HS-5 (cell line): ENCODE data around the gene PDE11A.
A peak's percentile ranks its signal among the peaks of the same experiment; 100 is the strongest.

Experiments used
- DNase-seq: peaks from one replicate; pipeline ENCODE4 v3.0.0-alpha.2; 2012; ENCODE audit warnings: low read depth

The PDE11A gene

DNA sequence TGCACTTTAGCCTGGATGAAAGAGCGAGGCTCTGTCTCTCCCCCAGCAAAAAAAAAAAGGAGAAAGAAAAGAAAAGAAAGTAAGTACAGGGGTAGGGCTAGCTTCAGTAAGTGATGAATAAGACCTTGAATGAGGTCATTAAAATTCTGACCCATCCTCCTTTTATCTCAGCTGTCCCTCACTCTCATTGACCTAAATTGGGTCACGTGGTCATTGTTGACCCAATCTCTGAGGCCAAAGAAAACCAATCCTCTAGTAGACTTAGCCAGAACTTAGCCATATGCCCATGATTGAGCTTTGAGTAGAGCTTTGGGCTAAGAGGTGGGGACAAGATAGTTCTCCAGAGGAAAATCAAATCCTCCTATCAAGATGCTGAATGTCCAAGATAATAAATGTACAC lies 149.3 kb downstream of the PDE11A start:
- DNase-seq: no peak

DNA sequence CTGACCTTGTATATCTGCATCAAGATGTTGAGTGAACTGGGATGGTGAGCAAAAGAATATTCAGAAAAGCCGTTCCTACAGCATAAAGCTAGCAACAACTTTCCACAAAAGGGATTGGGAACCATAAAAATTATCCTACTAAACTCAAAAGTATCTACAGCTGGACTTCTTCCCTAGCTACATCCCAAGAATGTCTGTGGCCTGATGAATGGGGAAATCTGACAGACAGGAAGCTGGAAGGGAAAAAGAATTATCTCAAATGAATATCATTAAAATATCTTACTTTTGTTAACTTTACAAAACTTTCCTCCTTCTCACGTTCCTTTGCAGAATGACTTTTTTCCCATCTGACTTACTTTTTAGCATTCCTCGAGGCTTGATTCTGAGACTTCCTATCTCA lies 150.9 kb downstream of the PDE11A start:
- DNase-seq: no peak

DNA sequence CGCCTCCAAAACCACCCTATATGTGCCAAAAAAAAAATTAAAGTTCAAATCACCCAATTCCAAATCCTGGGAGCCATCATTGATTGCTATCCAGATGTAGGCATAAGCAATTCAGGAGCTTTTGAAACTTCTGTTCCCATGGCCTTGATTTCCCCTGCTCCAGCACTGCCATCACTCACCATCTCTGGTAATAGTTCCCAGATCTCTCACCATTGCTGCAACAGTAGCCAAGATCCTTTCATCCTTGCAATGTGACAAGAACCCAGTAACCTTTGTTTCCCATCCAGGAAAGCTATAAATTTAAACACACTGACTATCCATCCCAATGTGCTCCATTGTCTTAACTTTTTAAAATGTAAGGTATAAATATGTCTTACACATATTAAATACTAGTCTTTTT lies 155.4 kb downstream of the PDE11A start:
- no peak for DNase-seq

DNA sequence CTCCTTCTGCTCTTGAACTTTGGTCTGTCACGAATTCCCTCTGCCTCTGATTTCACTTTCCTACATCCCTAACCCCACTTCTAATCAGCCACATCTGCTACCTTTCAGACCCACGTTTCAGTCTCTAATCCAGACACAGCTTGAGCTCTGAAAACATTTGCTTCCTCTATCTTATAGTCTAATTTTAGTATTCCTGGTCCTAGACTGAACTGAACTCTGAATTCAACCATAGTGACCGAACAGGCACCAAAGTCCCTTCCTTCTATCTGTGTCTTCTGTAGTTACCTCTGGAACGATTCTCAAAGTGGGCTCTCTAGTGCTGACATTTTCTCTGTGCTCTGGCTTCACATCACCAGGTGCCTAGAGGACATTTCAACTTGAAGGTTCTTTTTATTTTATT lies 156.2 kb downstream of the PDE11A start:
- DNase-seq: no peak

DNA sequence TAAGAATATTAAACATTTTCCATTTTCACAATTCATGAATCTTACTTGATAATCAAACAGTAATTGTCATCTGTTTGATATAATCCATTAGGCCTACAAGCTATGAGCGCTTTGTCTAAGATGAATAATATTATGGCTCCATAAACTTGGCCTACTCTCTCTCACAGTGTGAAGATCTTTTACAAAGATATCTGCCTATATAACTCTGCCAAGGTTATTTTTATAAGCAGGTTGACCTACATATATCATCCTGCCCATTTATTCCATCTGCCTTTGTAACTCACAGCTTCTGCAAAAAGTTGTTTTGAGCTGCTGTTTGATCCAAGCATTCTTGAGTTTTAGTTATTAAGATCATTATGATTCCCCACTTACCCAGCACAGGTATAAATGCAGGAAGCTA lies 158.3 kb downstream of the PDE11A start:
- no peak for DNase-seq

DNA sequence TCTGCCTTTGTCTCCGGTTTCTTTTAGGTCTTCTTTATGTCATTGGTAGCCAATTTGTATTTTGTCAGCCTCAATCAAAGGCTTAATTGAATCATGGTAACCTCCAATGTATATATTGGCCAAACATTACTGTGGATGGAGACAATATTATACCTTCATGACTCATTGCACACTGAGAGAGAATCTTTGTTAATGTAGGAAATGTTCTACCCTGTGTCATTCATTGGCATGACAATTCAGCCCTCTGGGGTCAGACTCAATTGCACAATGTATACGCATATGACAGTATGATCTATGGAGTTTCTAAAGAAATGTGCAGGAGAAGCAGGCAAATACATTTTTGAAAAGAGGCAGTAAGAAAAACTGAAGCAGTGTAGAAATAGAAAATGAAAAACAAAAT lies 162.6 kb downstream of the PDE11A start:
- DNase-seq: peak; percentile 56

DNA sequence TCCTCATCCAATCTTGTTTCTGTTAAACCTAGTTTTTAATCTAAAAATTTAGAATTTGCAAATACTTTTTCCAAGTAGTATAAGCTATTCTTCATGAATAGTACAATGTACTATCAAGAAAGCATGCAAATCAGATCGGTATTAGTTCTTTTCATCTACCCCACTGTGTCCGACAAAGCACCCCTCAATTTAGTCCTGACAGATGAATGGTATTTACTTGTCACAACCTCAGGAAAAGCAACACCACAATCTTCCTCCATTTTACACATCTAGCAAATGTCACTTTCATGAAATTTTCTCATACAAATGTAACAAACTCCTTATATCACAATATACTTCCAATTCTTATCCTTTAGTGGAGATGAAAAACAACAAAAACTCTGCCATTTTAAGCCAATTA lies 163.8 kb downstream of the PDE11A start:
- DNase-seq: no peak

DNA sequence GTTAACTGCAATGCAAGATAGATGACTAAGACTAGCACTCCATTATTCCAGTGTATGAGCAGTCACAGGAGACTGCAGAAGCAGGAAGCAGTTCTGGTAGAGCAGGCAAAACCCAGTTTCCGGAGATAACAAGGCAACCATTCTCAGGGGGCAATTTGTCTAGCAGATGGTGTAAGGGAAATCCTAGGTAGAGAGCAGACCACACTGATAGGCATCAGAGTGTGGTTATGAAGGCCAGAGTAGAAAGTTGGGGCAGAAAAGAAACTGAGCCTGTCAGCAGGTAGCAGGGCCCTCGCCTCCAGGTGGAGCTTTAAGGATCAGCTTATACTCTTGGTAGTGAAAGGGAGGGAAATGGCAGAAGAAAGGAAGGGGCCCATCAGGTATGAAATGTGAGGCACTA lies 164.4 kb downstream of the PDE11A start:
- DNase-seq: no peak

DNA sequence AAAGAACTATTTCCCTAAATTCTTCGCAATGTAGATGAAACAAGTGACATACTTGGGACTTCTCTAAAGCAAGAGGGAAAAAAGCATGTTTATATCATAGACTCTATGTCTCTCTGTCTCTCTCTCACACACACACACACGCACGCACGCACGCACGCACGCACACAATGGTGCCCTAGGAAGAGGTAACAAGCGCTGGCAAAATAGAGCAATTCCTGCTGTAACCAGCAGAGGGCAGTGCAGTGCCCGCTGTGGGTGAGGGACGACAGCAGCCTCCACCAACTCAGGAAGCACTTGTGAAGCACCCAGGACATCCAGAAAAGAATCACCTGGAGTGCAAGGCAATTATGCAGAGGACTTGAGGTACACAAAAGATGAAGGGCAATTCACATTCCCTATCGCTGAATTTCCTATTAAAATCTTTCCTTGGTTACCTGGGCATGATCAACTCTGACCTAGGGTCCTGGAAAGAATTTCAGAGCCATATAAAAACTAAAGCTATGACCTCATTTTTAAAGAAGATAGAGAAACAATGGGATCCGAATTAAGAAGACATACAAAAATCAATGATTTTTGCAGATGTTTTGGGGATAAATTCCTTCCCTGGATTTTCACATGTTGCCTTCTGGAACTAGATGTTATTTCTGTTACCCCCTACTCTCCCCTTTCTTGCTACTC lies 166.4 kb downstream of the PDE11A start:
- peak; percentile 10 for DNase-seq

DNA sequence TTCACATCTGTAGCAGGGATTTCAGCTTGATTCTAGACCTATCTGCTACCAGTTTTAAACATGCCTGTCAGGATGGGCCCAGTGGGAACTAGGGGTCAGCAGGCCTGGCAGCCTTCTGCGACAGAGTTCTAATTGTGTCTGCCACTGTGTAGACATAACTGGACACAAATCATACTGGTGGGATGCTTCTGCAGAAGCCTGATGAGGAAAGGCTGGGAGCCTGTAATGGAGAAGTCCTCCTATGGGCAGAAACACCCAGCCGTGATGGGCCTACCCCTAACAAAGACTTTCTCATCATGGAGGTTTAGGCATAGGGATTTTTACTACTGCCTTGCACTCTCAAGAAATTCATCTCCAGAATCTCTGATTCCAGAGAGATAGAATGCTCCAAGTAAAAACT lies 166.9 kb downstream of the PDE11A start:
- DNase-seq: no peak

DNA sequence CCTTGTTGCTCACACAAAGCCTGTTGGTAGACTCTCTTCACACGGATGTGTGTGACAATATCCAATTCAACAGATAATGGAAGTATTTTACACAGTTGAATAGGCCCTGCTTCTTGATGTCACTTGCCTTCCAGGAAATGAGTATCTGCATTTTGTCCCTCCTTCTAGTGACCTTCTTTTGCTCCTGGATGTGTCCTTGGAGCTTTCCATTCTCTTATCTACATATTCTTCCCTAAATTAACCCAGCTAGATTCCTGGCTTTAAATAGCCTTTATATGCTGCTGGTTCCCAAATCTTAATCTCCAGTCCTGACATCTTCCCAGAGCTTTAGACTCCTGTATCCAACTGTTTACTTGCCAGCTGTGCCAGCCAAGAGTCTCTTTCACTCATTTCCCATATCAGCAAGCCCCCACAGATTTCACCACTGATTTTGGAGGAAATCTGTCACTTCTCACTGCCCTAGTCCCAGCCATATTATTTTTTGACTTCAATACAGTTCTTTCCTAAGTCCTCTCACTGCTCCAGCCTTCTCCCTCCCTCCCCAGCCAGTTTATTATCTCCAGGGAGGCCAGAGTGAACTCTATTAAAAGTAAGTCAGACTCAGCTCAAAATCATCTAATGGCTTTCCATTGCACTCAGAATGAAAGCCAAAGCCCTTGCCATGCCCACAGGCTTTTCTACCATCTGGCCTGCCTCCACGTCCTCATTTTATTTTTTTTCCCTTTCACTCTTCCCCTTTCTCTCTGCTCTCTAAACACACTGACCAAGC lies 170.0 kb downstream of the PDE11A start:
- DNase-seq: no peak

DNA sequence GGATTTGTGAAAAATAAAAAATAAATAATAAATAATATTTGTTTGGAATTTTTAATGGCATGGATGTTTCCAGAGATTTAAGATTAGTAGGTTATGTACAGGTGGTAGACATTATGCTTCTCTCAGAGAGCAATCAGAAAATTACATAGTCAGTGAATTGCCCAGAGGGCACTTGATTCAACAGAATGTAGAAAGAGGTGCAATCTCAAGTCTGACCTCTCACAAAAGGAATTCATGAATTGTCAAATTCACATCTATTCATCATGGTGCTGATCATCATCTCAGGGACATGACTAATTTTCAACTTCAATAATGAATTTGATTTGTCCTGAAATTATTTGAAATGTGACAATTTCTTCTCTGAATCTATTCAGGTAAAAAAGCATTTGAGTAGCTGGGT lies 172.5 kb downstream of the PDE11A start:
- DNase-seq: peak; percentile 19

DNA sequence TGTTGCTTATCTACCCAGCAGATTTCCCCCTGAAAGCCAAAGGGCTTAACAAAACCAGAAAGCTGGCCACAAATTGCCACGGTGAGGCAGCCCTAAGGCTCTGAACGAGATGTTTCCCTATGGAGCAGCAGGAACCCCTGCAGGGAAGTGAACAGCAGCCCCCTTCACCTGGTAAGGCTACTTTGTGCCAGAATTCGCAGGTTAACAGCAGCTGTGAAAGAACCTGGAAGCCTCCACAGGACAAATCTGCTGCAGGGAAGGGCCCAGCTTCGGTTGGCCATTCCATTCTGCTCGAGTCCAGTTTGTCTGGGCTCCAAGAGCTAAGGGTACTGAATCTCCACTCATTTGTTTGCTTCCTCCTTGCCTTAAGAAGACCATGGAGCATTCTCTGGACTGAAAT lies 175.3 kb downstream of the PDE11A start:
- no peak for DNase-seq

DNA sequence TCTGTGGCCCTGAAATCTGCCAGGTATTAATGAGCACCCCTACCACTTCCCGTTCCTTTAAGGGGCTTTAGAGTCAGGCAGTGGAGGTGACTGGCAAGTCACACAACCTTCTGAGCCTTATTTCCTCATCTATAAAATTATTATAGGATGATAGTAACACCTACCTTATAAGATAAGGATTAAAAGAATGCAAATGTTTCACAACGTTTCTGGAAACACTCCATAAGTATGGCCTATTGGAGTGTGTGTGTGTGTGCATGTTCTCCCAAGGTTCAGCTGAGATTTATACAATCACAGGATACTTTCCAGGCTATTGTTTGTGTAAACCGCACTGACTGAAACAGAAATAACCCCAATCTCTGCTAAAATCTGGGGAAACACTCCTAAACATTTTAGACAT lies 176.0 kb downstream of the PDE11A start:
- no peak for DNase-seq

DNA sequence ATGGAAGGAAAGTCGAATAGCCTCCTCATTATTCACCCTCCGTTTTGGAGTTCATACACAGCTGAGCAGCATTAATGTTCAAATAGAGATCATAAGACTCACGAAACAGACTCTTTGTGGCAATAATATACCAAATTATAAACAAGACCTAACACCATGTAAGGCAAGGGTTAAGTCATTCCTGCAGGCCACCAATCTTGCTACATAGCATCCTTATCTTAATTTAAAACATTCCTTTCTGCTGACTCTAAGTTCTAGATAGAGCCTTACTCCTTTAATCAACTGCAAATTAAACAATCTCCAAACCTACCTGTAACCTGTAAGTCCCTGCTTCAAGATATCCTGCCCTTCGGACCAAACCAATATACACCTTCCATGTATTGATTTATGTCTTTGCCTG lies 178.0 kb downstream of the PDE11A start:
- DNase-seq: no peak

DNA sequence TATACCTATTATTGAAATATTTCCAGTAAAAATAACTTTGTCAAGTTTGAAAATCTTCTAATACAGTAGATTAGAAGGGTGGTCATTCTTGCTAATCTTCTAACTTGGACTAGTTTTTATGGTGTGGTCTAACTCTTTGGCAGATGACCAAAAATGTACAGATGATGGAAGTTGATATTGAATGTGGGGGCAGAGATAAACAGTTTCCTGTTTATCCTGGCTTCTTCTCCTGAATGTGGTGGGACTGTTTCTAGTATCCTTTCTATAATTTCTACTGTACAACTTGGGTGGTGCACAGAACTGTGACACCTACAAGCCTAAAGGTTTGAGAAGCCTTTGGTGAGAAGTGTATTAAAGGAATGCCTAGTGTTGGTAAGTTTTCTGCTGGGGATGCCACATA lies 178.7 kb downstream of the PDE11A start:
- DNase-seq: no peak

DNA sequence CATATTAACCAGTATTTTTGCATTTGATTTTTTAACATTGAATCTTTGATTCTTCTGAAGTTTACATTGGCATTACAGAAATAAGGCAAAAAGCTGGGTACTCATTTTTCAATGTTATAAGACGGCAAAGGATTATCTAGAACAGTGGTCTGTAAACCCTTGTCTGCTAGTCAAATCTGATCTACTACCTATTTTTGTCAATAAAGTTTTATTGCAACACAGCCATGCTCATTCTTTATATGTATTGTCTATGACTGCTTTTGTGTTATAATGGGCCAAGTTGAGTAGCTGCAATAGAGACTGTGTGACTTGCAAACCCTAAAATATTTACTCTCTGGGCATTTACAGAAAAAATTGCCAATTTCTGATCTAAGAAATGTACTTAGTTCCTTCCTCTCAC lies 181.0 kb downstream of the PDE11A start:
- no peak for DNase-seq

DNA sequence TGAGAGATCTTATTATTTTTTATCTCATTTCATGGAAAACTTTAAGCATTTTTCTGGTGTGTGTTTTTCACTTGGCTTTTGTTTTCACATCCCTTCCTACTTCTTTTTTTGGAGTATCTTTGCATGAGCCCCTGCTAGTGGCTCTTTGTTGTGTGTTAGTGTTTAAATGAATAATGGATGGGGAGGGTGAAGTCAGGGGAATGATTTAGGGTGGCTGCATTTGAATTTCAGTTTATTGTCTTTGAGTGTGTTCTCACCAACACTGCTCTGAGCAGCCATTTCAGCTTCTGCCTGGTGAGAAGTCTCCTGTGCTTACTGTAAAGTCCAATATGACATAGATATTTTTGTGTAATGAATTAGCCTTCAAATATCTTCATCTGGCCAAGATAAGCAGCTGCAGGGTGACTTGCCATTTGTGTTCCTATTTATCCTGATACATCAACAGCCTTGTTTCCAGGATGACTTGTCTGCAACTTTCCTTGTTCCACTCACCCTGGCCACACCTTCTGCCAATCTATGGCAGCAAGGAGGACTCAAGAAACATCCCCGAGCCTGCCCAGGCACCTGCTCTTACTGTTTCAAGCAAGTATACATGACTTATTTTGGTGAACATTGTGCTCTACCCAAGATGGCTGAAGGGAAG lies 182.6 kb downstream of the PDE11A start:
- no peak for DNase-seq

DNA sequence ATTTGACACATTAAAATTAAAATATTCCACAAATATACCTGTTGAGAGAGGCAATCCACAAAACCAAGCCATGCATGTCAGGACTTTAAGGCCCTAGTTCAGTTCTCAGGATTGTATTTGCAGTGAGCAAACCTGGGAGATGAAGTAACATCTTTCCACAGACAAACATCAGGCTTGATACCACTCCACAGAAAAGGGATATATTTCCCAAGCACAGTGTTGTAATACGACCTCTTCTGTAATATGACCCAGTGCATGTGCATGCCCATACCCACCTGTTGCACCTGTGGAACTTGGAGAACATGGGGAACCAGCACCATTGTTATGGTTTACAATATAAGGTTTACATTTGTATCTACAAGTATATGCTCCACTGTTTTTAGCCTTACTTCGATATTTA lies 184.0 kb downstream of the PDE11A start:
- no peak for DNase-seq

DNA sequence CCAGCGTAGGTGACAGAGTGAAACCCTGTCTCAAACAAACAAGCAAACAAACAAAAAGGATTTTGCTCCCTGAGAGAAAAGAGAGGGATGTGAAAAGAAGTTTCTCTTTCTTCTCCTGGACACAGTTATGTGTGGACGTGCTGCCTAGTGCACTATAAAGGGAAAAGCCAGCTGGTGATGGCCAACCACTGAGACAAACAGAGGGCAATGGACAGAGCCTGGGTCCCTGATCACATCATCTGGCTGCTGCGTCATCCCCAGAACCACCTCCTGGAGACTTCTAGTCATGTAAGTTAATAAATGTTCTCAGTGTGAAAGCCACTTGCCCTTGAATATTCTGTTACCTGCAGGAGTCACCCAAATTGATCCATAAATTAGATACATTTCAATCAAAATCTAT lies 184.9 kb downstream of the PDE11A start:
- DNase-seq: no peak

DNA sequence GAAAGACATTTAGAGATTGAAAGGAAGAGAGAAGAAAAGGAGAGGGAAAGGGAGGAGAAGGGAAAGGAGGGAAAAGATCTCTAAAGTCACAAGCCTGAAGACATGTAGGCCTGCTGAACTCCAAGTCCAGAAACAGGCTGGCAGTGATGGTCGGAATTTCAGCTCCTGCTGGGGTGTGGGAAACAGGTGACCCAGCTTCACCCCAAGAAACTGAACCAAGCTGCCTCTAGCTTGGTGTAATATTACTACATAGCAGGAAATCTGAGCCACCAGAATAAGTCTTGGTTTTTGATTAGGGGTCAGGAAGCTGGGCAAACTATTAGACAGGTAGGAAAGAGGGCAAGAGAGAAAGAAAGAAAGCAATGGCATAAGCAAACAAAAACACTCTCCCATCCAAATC lies 185.8 kb downstream of the PDE11A start:
- no peak for DNase-seq

DNA sequence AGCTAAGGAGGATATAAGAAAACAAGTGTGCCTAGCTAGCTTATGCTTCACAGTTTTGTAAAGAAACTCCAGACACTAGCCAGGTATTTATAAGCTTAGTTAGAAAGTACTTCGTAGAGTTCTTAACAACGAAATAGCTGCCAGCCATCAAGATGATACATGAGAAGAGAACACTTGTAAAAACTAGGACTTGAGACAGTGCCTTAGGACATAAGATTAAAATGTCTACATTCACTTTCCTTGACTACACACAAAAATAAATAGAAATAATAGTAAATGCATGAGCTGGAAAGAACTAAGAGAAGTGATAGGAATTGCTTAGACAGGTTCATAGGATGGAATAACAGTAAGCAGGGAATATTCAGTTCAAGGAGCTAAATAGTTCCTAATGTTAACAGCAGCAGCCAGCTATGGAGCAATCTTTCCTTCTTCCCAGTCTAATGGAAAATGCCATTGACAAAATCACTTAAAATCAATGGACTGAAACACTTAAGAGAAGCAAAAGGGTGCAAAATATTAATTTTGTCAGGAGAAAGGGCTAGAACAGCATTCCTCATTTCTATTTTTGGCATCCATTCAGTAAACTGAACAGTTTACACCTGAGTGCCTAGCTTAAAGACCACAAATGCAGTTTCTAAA lies 186.6 kb downstream of the PDE11A start:
- DNase-seq: no peak

DNA sequence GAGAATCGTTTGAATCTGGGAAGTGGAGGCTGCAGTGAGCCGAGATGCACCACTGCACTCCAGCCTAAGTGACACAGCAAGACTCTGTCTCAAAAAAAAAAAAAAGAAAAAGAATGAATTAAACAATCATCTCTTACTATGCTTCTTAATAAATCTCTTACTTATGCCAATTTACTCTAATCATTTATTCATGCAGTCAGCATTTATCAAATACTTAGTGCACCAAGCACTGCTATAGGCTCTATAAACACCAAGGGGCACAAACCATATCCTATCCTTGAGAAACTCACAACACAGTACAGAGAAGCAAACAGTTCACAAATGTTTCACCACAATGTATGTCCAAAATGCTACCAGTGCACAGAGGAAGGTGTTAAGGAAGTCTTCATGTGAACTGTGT lies 189.4 kb downstream of the PDE11A start:
- DNase-seq: no peak
